GM21825 (cell line): Measurements from ENCODE around the gene DSCAML1.

Experiments
- ATAC-seq: cut with Tn5 transposase; IDR thresholded peaks from one replicate; pipeline ENCODE4 v1.9.1; 2021; ENCODE audit warnings: mild to moderate bottlenecking, moderate library complexity; ENCODE audit not compliant: unreplicated experiment

Gene DSCAML1

GRCh38 chr11:117795638-117796455, 1.2 kb downstream of the DSCAML1 start:
- ATAC-seq, result no peak

- no peak for ATAC-seq
These were observed 2.0 kb downstream of the DSCAML1 start for GRCh38 chr11:117794772-117795629.

GRCh38 chr11:117794135-117794534, 2.9 kb downstream of the DSCAML1 start:
- ATAC-seq, result no peak

- no peak for ATAC-seq
These were observed 3.4 kb downstream of the DSCAML1 start for GRCh38 chr11:117793583-117793982.

- ATAC-seq, result no peak
These were observed 4.0 kb downstream of the DSCAML1 start for GRCh38 chr11:117792992-117793391.

- no peak for ATAC-seq
These were observed 4.8 kb downstream of the DSCAML1 start for GRCh38 chr11:117792241-117792640.

GRCh38 chr11:117790279-117790678, 6.7 kb downstream of the DSCAML1 start:
- ATAC-seq, result no peak

GRCh38 chr11:117789241-117789640, 7.8 kb downstream of the DSCAML1 start:
- ATAC-seq, result no peak

GRCh38 chr11:117786135-117786870, 10.7 kb downstream of the DSCAML1 start:
- ATAC-seq, result no peak

- no peak for ATAC-seq
These were observed 14.9 kb downstream of the DSCAML1 start for GRCh38 chr11:117782101-117782500.

GRCh38 chr11:117781627-117782026, 15.4 kb downstream of the DSCAML1 start:
- ATAC-seq, result no peak

- no peak for ATAC-seq
These were observed 16.6 kb downstream of the DSCAML1 start for GRCh38 chr11:117780456-117780855.

GRCh38 chr11:117774553-117774952, 22.5 kb downstream of the DSCAML1 start:
- no peak for ATAC-seq

- no peak for ATAC-seq
These were observed 24.7 kb downstream of the DSCAML1 start for GRCh38 chr11:117772360-117772759.

- no peak for ATAC-seq
These were observed 25.2 kb downstream of the DSCAML1 start for GRCh38 chr11:117771841-117772240.

- ATAC-seq, result no peak
These were observed 25.8 kb downstream of the DSCAML1 start for GRCh38 chr11:117771197-117771596.

GRCh38 chr11:117770061-117770460, 27.0 kb downstream of the DSCAML1 start:
- no peak for ATAC-seq

GRCh38 chr11:117769533-117769932, 27.5 kb downstream of the DSCAML1 start:
- ATAC-seq, result no peak

- ATAC-seq, result no peak
These were observed 28.5 kb downstream of the DSCAML1 start for GRCh38 chr11:117768506-117768905.

- ATAC-seq, result no peak
These were observed 29.9 kb downstream of the DSCAML1 start for GRCh38 chr11:117767071-117767470.

GRCh38 chr11:117766576-117766975, 30.4 kb downstream of the DSCAML1 start:
- ATAC-seq, result no peak
